Cardiac septum (tissue), 1 donor: ENCODE data around the gene ABLIM2. TPM values are rescaled to one million over a fixed set of nuclear protein-coding genes. Genes with fewer than 3 reads are reported as not detected.
"Not testable (repeated sequence)": the region's sequence is repeated elsewhere in the genome, so short reads cannot be mapped to it uniquely, and the experiment has no call there.

ENCODE experiments used
- DNase-seq: peaks from one replicate; pipeline ENCODE4 v3.0.0-alpha.2; 2020; ENCODE audit warnings: low spot score
- intact Hi-C: fragments of 100-400 bp; cut with DNase I; formaldehyde crosslinking; loops from one replicate; pipeline ENCODE4 v1.14.0; 2022
- microRNA-seq: library from miRNA; unstranded; fragments of <30 nt; microRNA quantifications from one replicate; pipeline ENCODE4 v1.2.0, GENCODE V29; 2020
- total RNA-seq: library from RNA; stranded (reverse); fragmentation: NEBNext Ultra II Directional; extraction: Animal tissue kit (Norgen Biotek cat#: 25700); gene quantifications from one replicate; pipeline ENCODE4 v1.2.1, GENCODE V29; 2021
- donor health status: DM: no; HTN: no; CAD: no.

Gene ABLIM2
- total RNA-seq, 1 donor from 2014 or later, result 22.6 TPM

- no peak for DNase-seq
- intact Hi-C loops, result no loop called here
These were observed 234.4 kb downstream of the ABLIM2 start for GRCh38 chr4:7924163-7924562.

GRCh38 chr4:7922466-7922865 is 236.1 kb downstream of the ABLIM2 start:
- no peak for DNase-seq
- intact Hi-C loops, result no loop called here

GRCh38 chr4:7918981-7919380 is 239.6 kb downstream of the ABLIM2 start:
- intact Hi-C loops, result no loop called here
- DNase-seq, result no peak

- intact Hi-C loops, DNase-seq: not testable (repeated sequence)
These were observed 240.4 kb downstream of the ABLIM2 start for GRCh38 chr4:7918187-7918586.

GRCh38 chr4:7917669-7918068 is 240.9 kb downstream of the ABLIM2 start:
- no peak for DNase-seq
- intact Hi-C loops, result no loop called here

GRCh38 chr4:7915875-7916242 is 242.8 kb downstream of the ABLIM2 start:
- intact Hi-C loops, result no loop called here
- no peak for DNase-seq

Small RNA genes within 50 kb of the gene (microRNA-seq; reads per million reads assigned to microRNA genes)
- gene MIR95, result 1,427 reads per million, percentile 87 among the genes with 10 or more reads in this experiment

Other genes starting within 250 kb of the ABLIM2 start
- 8.7 TPM for gene AFAP1, start 219.0 kb downstream of the ABLIM2 start, total RNA-seq
- gene SH3TC1, start 40.5 kb upstream of the ABLIM2 start, total RNA-seq, result 16.5 TPM
- 50.8 TPM for gene HTRA3, start 110.9 kb upstream of the ABLIM2 start, total RNA-seq